ENCODE data around the gene OR2H1. TPM values are rescaled to one million over a fixed set of nuclear protein-coding genes. Genes with fewer than 3 reads are reported as not detected.

OR2H1 gene
- total RNA-seq, 2 donors from 2014 or later: not detected

DNA sequence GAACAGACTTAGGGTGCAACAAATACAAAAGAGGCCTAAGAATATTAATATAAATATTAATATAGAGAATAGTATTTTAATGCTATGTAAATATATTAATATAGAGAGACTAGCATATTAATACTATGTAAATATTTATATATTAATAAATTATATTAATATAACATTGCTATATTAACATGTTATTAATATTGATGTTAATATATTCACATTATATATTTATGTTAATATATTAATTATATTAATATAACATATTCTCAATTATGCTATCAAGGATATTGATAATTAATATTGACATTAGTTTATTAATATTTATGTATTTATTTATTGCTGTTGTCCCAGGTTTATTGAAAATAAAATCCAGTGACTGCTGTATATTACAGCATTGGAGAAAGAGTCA lies 31.9 kb downstream of the OR2H1 start:
- Histone ChIP-seq H3K27me3 (ENCODE audit: control insufficient read depth, insufficient read depth, low read length, poor library complexity, severe bottlenecking) (no peaks in the 10 kb centered on the region), H3K9ac (ENCODE audit: extremely low read depth, low read length, poor library complexity, severe bottlenecking) (no peak overlapping the region), H3K4me3 (ENCODE audit: low read length) (no peak overlapping the region), H3K36me3 (ENCODE audit: control insufficient read depth, insufficient read depth, low read length) (no peaks in the 10 kb centered on the region), H3K4me1 (ENCODE audit: control insufficient read depth, insufficient read depth, low read length) (no peaks in the 10 kb centered on the region), H3K9me3 (ENCODE audit: control insufficient read depth, low read length) (peaks cover 8% of the 10 kb centered on the region), H3K27ac (ENCODE audit: low read depth, low read length) (no peak overlapping the region)
- Mint-ChIP-seq H3K27me3 (ENCODE audit: insufficient read depth) (no peaks in the 10 kb centered on the region), H3K4me1 (no peaks in the 10 kb centered on the region), H3K27ac (no peak overlapping the region), H3K36me3 (ENCODE audit: low read depth) (no peaks in the 10 kb centered on the region), H3K9me3 (no peaks in the 10 kb centered on the region), H3K4me3 (no peak overlapping the region)
- DNase-seq: no peak
- TF ChIP-seq CTCF (conservative IDR thresholded peaks at IDR 0.05): no peak

- Histone ChIP-seq H3K9ac (ENCODE audit: extremely low read depth, low read length, poor library complexity, severe bottlenecking) (no peak overlapping the region), H3K4me1 (ENCODE audit: control insufficient read depth, insufficient read depth, low read length) (no peaks in the 10 kb centered on the region), H3K27ac (ENCODE audit: low read depth, low read length) (no peak overlapping the region), H3K36me3 (ENCODE audit: control insufficient read depth, insufficient read depth, low read length) (no peaks in the 10 kb centered on the region), H3K9me3 (ENCODE audit: control insufficient read depth, low read length) (peaks cover 8% of the 10 kb centered on the region), H3K27me3 (ENCODE audit: control insufficient read depth, insufficient read depth, low read length, poor library complexity, severe bottlenecking) (no peaks in the 10 kb centered on the region), H3K4me3 (ENCODE audit: low read length) (no peak overlapping the region)
- no peak overlapping the region for H3K4me3 Mint-ChIP-seq
- H3K9me3 Mint-ChIP-seq: no peaks in the 10 kb centered on the region
- no peaks in the 10 kb centered on the region for H3K27me3 Mint-ChIP-seq (ENCODE audit: insufficient read depth)
- DNase-seq: no peak
- 88 to 96% methylated on average over 2 to 6 of the region's 8 CpGs for WGBS, 2 experiments (ENCODE audit: insufficient coverage in 1 of 2, insufficient read length in 1 of 2)
- no peaks in the 10 kb centered on the region for H3K36me3 Mint-ChIP-seq (ENCODE audit: low read depth)
- no peak overlapping the region for H3K27ac Mint-ChIP-seq
- TF ChIP-seq CTCF (conservative IDR thresholded peaks at IDR 0.05): no peak
- no peaks in the 10 kb centered on the region for H3K4me1 Mint-ChIP-seq
Measured at GRCh38 chr6:29489286-29489685, 32.3 kb downstream of the OR2H1 start.

DNA sequence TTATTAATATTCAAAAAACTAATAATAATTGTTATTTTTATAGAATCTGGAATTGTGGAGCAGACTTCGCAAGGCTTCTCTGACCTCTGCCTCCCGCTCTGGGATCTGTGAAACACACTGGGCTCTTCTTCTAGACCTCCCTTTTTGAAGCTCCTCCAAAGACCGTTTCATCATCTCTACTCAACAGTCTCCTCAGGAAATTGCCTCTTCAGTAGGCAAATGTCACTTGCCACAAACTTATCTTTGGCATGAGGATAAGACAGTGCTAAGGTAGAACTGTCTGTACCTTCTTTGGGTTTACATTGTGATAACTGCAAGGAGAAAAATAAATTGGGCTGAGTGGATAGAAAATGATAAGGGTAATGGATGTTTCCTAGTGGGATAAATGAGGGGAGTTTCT lies 33.1 kb downstream of the OR2H1 start:
- H3K9ac ChIP-seq (ENCODE audit: extremely low read depth, low read length, poor library complexity, severe bottlenecking): no peak overlapping the region
- no peaks in the 10 kb centered on the region for H3K36me3 ChIP-seq (ENCODE audit: control insufficient read depth, insufficient read depth, low read length)
- Mint-ChIP-seq H3K36me3 (ENCODE audit: low read depth) (no peaks in the 10 kb centered on the region), H3K4me3 (no peak overlapping the region), H3K4me1 (no peaks in the 10 kb centered on the region), H3K9me3 (no peaks in the 10 kb centered on the region), H3K27me3 (ENCODE audit: insufficient read depth) (no peaks in the 10 kb centered on the region), H3K27ac (no peak overlapping the region)
- H3K27ac ChIP-seq (ENCODE audit: low read depth, low read length): no peak overlapping the region
- no peak overlapping the region for H3K4me3 ChIP-seq (ENCODE audit: low read length)
- DNase-seq: no peak
- no peak for TF ChIP-seq CTCF (conservative IDR thresholded peaks at IDR 0.05)
- H3K4me1 ChIP-seq (ENCODE audit: control insufficient read depth, insufficient read depth, low read length): no peaks in the 10 kb centered on the region
- no peaks in the 10 kb centered on the region for H3K27me3 ChIP-seq (ENCODE audit: control insufficient read depth, insufficient read depth, low read length, poor library complexity, severe bottlenecking)
- 74 to 98% methylated on average over 2 to 3 of the region's 3 CpGs for WGBS, 2 experiments (ENCODE audit: insufficient coverage in 1 of 2, insufficient read length in 1 of 2)
- peaks cover 8% of the 10 kb centered on the region for H3K9me3 ChIP-seq (ENCODE audit: control insufficient read depth, low read length)
